ENCODE results near the gene PDE3A. TPM values are rescaled to one million over a fixed set of nuclear protein-coding genes. Genes with fewer than 3 reads are reported as not detected.

PDE3A gene
- total and polyA plus RNA-seq, 2 of the 4 experiments (the other 2 are of a cell fraction) = 0.09 to 0.18 TPM

GRCh38 chr12:20524113-20524512 lies 155.8 kb downstream of the PDE3A start:
- H2BK15ac ChIP-seq (ENCODE audit: low read depth, low read length) = no peak overlapping the region
- H3K9me1 ChIP-seq (ENCODE audit: insufficient read depth, low read length) = no peaks in the 10 kb centered on the region
- DNase-seq (no peak), ATAC-seq (ENCODE audit: low read depth) (no peak)
- no CpG with 5 or more reads among the region's 5 CpGs for WGBS, 2 experiments (ENCODE audit: extremely low coverage in 2 of 2, insufficient read length in 1 of 2)
- H2BK20ac ChIP-seq (ENCODE audit: low read depth, low read length) = no peak overlapping the region
- ChIA-PET CTCF (no interaction called here), POLR2A (ENCODE audit: unreplicated experiment) (no interaction called here)
- 0 out of 2 replicates have a peak overlapping the region, but pooled peaks have one; percentile 55 for H3K27ac ChIP-seq (ENCODE audit: insufficient read depth, low read length)
- H3K27me3 ChIP-seq (ENCODE audit: control insufficient read depth, insufficient read depth, low read length) = no peaks in the 10 kb centered on the region
- peaks cover 12% of the 10 kb centered on the region for H3K4me1 ChIP-seq (ENCODE audit: control insufficient read depth, insufficient read depth, low read length)
- no peak overlapping the region for H3K23ac ChIP-seq (ENCODE audit: low read depth, low read length)
- H4K8ac ChIP-seq (ENCODE audit: low read depth in 2 of 2, low read length in 2 of 2) = no peak overlapping the region
- H2AK5ac ChIP-seq (ENCODE audit: low read depth, low read length) = no peak overlapping the region; the same call in 1 of the 2 replicates
- H3K18ac ChIP-seq (ENCODE audit: low read depth, low read length) = peak overlapping the region; percentile 64; the same call in 1 of the 2 replicates
- no peak overlapping the region for H3K14ac ChIP-seq (replicated peaks; ENCODE audit: low read depth, low read length)
- no peaks in the 10 kb centered on the region for H3K9me3 ChIP-seq (ENCODE audit: control insufficient read depth, insufficient read depth, low read length)
- H4K91ac ChIP-seq (ENCODE audit: insufficient read depth, low read depth, low read length) = no peak overlapping the region
- no peak overlapping the region for H2AK9ac ChIP-seq (replicated peaks; ENCODE audit: low read depth, low read length, poor library complexity)
- H4K20me1 ChIP-seq (ENCODE audit: insufficient read depth, low read length) = no peaks in the 10 kb centered on the region
- peak overlapping the region; percentile 75 for H2BK5ac ChIP-seq (ENCODE audit: low read depth, low read length, poor library complexity, severe bottlenecking)
- no peaks in the 10 kb centered on the region for H3K79me1 ChIP-seq (ENCODE audit: low read depth in 1 of 2, low read length in 2 of 2)
- BruUV-seq (replicated peaks) = no TSS peak
- intact Hi-C loops (cut with micrococcal nuclease) = no loop called here
- peak overlapping the region; percentile 71; the same call in 1 of the 2 replicates for H4K5ac ChIP-seq (ENCODE audit: low read depth, low read length)
- in situ Hi-C loops (cut with MboI; ENCODE audit: low sequenced_read_pairs) = no loop called here
- no peak overlapping the region for H3K4me2 ChIP-seq (ENCODE audit: low read depth, low read length)
- no peak overlapping the region for H2AFZ ChIP-seq (replicated peaks; ENCODE audit: low read length, poor library complexity)
- no peak overlapping the region for H3K9ac ChIP-seq (ENCODE audit: low read depth, low read length)
- TF ChIP-seq CEBPB (IDR thresholded peaks at IDR 0.05; ENCODE audit: low read depth, low read length) (no peak), RAD21 (IDR thresholded peaks at IDR 0.05; ENCODE audit: low read length) (no peak), MAZ (IDR thresholded peaks at IDR 0.05; ENCODE audit: borderline replicate concordance, low read depth, low read length) (no peak), USF2 (IDR thresholded peaks at IDR 0.05; ENCODE audit: low read depth, low read length) (no peak), CTCF (conservative IDR thresholded peaks at IDR 0.05; ENCODE audit: low read depth, low read length) (no peak), POLR2A (IDR thresholded peaks at IDR 0.05; ENCODE audit: low read depth, low read length) (no peak), SMC3 (IDR thresholded peaks at IDR 0.05; ENCODE audit: low read depth, low read length) (no peak), NFE2L2 (IDR thresholded peaks at IDR 0.05; ENCODE audit: low read depth, low read length) (no peak), CHD1 (IDR thresholded peaks at IDR 0.05; ENCODE audit: low read depth, low read length) (no peak), MAFK (IDR thresholded peaks at IDR 0.05; ENCODE audit: low read depth, low read length) (no peak), MXI1 (IDR thresholded peaks at IDR 0.05; ENCODE audit: borderline replicate concordance, low read depth, low read length) (no peak), FOS (IDR thresholded peaks at IDR 0.05; ENCODE audit: low read depth, low read length) (no peak), BHLHE40 (IDR thresholded peaks at IDR 0.05; ENCODE audit: low read depth, low read length) (no peak), RFX5 (IDR thresholded peaks at IDR 0.05; ENCODE audit: low read depth, low read length) (no peak), RCOR1 (IDR thresholded peaks at IDR 0.05; ENCODE audit: insufficient replicate concordance, low read length) (no peak), ELK1 (IDR thresholded peaks at IDR 0.05; ENCODE audit: borderline replicate concordance, low read depth, low read length) (no peak)
- H2BK120ac ChIP-seq (ENCODE audit: low read depth, low read length) = no peak overlapping the region
- H3K4ac ChIP-seq (ENCODE audit: low read depth, low read length) = no peak overlapping the region
- dilution Hi-C loops (cut with HindIII; ENCODE audit: low sequenced_read_pairs, unreplicated experiment) = no loop called here
- no peaks in the 10 kb centered on the region for H3K36me3 ChIP-seq (ENCODE audit: control insufficient read depth, insufficient read depth, low read length)
- H3K56ac ChIP-seq (ENCODE audit: extremely low read depth, insufficient read depth, low read length) = no peak overlapping the region
- no peak overlapping the region for H3K4me3 ChIP-seq (ENCODE audit: insufficient read depth, low read depth, low read length)

All from IMR-90 (cell line).